NCI-H2029 (cell line): Measurements from ENCODE around the gene LINGO3.
"Not testable (repeated sequence)": the region's sequence is repeated elsewhere in the genome, so short reads cannot be mapped to it uniquely, and the experiment has no call there.

Experiments
- DNase-seq: peaks from one replicate; lab custom pipeline; 2025; lab: John Stamatoyannopoulos, UW

The LINGO3 gene

GRCh38 chr19:2308114-2308556 is at the start of gene LINGO3:
TSS of gene LINGO3 (minus strand) at chr19:2308154. CDS start at chr19:2291776, 16,378 bp downstream.
- no peak for DNase-seq

- DNase-seq: no peak
Measured at GRCh38 chr19:2356036-2356646, 48.2 kb upstream of the LINGO3 start.

GRCh38 chr19:2355168-2356035 is 47.4 kb upstream of the LINGO3 start:
- peak; percentile 26 for DNase-seq

GRCh38 chr19:2354670-2355069 is 46.7 kb upstream of the LINGO3 start:
- no peak for DNase-seq

- no peak for DNase-seq
Measured at GRCh38 chr19:2353887-2354592, 46.1 kb upstream of the LINGO3 start.

- no peak for DNase-seq
Measured at GRCh38 chr19:2353159-2353886, 45.4 kb upstream of the LINGO3 start.

GRCh38 chr19:2352121-2352520 is 44.2 kb upstream of the LINGO3 start:
- no peak for DNase-seq

GRCh38 chr19:2351591-2351990 is 43.6 kb upstream of the LINGO3 start:
- DNase-seq: no peak

GRCh38 chr19:2350656-2351055 is 42.7 kb upstream of the LINGO3 start:
- DNase-seq: no peak

GRCh38 chr19:2349818-2350217 is 41.9 kb upstream of the LINGO3 start:
- not testable (repeated sequence) for DNase-seq

GRCh38 chr19:2345794-2346663 is 38.1 kb upstream of the LINGO3 start:
- peak; percentile 83 for DNase-seq

GRCh38 chr19:2345076-2345475 is 37.1 kb upstream of the LINGO3 start:
- DNase-seq: no peak

- no peak for DNase-seq
Measured at GRCh38 chr19:2344381-2344870, 36.5 kb upstream of the LINGO3 start.

- no peak for DNase-seq
Measured at GRCh38 chr19:2343289-2343982, 35.5 kb upstream of the LINGO3 start.

- DNase-seq: no peak
Measured at GRCh38 chr19:2342656-2343288, 34.8 kb upstream of the LINGO3 start.

GRCh38 chr19:2341982-2342381 is 34.0 kb upstream of the LINGO3 start:
- DNase-seq: no peak

- DNase-seq: no peak
Measured at GRCh38 chr19:2341244-2341751, 33.3 kb upstream of the LINGO3 start.

- no peak for DNase-seq
Measured at GRCh38 chr19:2340496-2341243, 32.7 kb upstream of the LINGO3 start.
